Muscle layer of duodenum (tissue), 2 donors: ENCODE data around the gene PTTG1.

Experiments
- H3K27ac ChIP-seq: one replicate; pipeline ENCODE4 v1.7.0; 2013; ENCODE audit warnings: mild to moderate bottlenecking, low read length
- H3K27me3 ChIP-seq: one replicate; pipeline ENCODE4 v1.7.0; 2013; ENCODE audit warnings: low read depth, mild to moderate bottlenecking, control low read depth, low read length
- H3K36me3 ChIP-seq, 2 donors: one replicate each; pipeline ENCODE4 v1.7.0; 2013; ENCODE audit warnings: low read length in 2 of 2, control low read depth in 1 of 2, mild to moderate bottlenecking in 1 of 2; ENCODE audit not compliant: insufficient read depth in 2 of 2, control insufficient read depth in 1 of 2
- H3K4me1 ChIP-seq, 2 donors: one replicate each; pipeline ENCODE4 v1.7.0; 2013; ENCODE audit warnings: low read length in 2 of 2, mild to moderate bottlenecking in 2 of 2, control low read depth in 1 of 2, moderate library complexity in 1 of 2; ENCODE audit not compliant: insufficient read depth in 2 of 2, control insufficient read depth in 1 of 2
- H3K4me3 ChIP-seq, 2 donors: one replicate each; pipeline ENCODE4 v1.7.0; 2013; ENCODE audit warnings: low read length in 2 of 2, low read depth in 1 of 2, mild to moderate bottlenecking in 1 of 2
- H3K9me3 ChIP-seq, 2 donors: one replicate each; pipeline ENCODE4 v1.7.0; 2013; ENCODE audit warnings: low read length in 2 of 2, control low read depth in 1 of 2, mild to moderate bottlenecking in 1 of 2; ENCODE audit not compliant: control insufficient read depth in 1 of 2
- donor health status: healthy.

PTTG1 gene

DNA sequence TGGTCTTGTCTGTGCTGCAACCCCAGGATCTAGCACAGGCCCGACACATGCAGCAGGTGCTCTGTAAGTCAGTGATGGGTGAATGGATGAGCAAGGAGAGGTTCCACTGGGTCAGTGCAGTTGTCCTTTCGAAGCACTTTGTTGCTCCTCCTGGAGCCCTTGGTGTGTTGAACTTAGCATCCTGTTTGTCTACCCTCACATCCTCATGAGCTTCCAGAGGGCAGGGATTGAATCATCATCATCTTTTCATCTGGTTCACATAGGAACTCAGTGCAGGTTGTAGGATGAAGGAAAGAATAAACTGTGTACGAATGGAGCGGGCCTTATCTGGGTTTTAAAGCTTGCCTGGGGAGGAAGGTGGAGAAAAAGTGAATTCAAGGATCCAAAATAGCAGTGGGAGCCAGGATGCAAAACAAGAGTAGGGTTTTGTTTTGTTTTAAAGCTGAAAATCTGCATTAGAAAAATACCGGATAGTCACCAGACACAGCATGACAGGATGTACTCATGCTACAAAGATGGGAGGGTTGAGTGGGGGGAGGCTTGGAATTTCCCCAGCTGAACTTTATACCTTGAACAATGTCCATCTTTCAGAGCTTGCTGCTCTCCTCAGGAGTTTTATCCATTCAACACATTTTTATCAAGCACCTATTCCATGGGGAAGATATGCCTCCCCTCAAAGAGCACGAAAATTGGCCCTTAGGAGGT lies 55.8 kb downstream of the PTTG1 start:
- no peaks in the 10 kb centered on the region for H3K36me3 ChIP-seq
- H3K4me3 ChIP-seq: no peak overlapping the region
- H3K9me3 ChIP-seq: no peaks in the 10 kb centered on the region
- no peaks in the 10 kb centered on the region for H3K27me3 ChIP-seq
- H3K27ac ChIP-seq: no peak overlapping the region
- H3K4me1 ChIP-seq: peaks cover 0 to 9% of the 10 kb centered on the region in 2 donors

DNA sequence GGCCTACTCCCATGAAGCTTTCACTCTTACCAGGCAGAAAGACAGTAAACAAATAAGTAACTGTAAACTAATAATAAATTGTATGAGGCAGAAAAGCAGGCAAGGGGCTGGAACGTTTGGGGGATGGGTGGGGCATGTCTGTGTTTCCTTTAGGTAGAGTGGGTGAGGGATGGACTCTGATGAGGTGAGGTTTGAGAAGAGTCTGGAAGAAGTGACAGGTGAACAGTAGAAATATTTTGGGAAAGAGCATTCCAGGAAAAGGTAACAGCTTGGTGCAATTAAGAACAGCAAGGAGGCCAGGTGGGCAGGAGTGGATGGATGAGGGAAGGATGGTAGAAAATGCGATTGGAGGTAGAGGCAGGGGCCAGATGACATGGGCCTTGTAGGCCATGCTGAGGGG lies 56.5 kb downstream of the PTTG1 start:
- no peak overlapping the region for H3K4me3 ChIP-seq
- peaks cover 0 to 9% of the 10 kb centered on the region in 2 donors for H3K4me1 ChIP-seq
- H3K9me3 ChIP-seq: no peaks in the 10 kb centered on the region
- no peaks in the 10 kb centered on the region for H3K27me3 ChIP-seq
- H3K36me3 ChIP-seq: no peaks in the 10 kb centered on the region
- H3K27ac ChIP-seq: no peak overlapping the region
